Parathyroid adenoma (tissue), 2 donors: ENCODE measurements around the gene EML6.
"Not testable (repeated sequence)": the region's sequence is repeated elsewhere in the genome, so short reads cannot be mapped to it uniquely, and the experiment has no call there.

ENCODE experiments used
- H2AFZ ChIP-seq: fragments of 300-600 bp; sonication (generic); one replicate; pipeline ENCODE4 v1.7.0; 2017; ENCODE audit warnings: antibody characterized with exemption, mild to moderate bottlenecking
- H3K27ac ChIP-seq: fragments of 300-600 bp; sonication (generic); one replicate; pipeline ENCODE4 v1.7.0; 2017
- H3K27me3 ChIP-seq: fragments of 300-600 bp; sonication (generic); one replicate; pipeline ENCODE4 v1.7.0; 2017; ENCODE audit warnings: low read length; ENCODE audit not compliant: control insufficient read depth, insufficient read depth
- H3K36me3 ChIP-seq: fragments of 300-600 bp; sonication (generic); one replicate; pipeline ENCODE4 v1.7.0; 2017; ENCODE audit warnings: low read length; ENCODE audit not compliant: control insufficient read depth, insufficient read depth
- H3K4me1 ChIP-seq: fragments of 300-600 bp; sonication (generic); one replicate; pipeline ENCODE4 v1.7.0; 2017; ENCODE audit warnings: control low read depth
- H3K4me2 ChIP-seq: fragments of 300-600 bp; sonication (generic); one replicate; pipeline ENCODE4 v1.7.0; 2017; ENCODE audit warnings: low read length
- H3K4me3 ChIP-seq: fragments of 300-600 bp; sonication (generic); one replicate; pipeline ENCODE4 v1.7.0; 2017; ENCODE audit warnings: low read depth, low read length
- H3K79me2 ChIP-seq: fragments of 300-600 bp; sonication (generic); one replicate; pipeline ENCODE4 v1.7.0; 2017; ENCODE audit warnings: control low read depth
- H3K9ac ChIP-seq: fragments of 300-600 bp; sonication (generic); one replicate; pipeline ENCODE4 v1.7.0; 2017; ENCODE audit warnings: mild to moderate bottlenecking
- H3K9me3 ChIP-seq: fragments of 300-600 bp; sonication (generic); one replicate; pipeline ENCODE4 v1.7.0; 2017; ENCODE audit warnings: low read length; ENCODE audit not compliant: control insufficient read depth
- CTCF ChIP-seq: fragments of 300-600 bp; sonication (generic); IDR thresholded peaks from one replicate; pipeline ENCODE4 v1.7.0; 2017; ENCODE audit warnings: antibody characterized with exemption, mild to moderate bottlenecking
- donor health status: primary hyperparathyroidism.

EML6 gene

GRCh38 chr2:54872780-54873179 lies 149.3 kb downstream of the EML6 start:
- Histone ChIP-seq H3K9me3 (no peaks in the 10 kb centered on the region), H3K79me2 (no peaks in the 10 kb centered on the region), H3K4me2 (no peak overlapping the region), H3K4me3 (no peak overlapping the region), H2AFZ (no peak overlapping the region), H3K4me1 (no peaks in the 10 kb centered on the region), H3K27me3 (no peaks in the 10 kb centered on the region), H3K27ac (no peak overlapping the region), H3K36me3 (no peaks in the 10 kb centered on the region), H3K9ac (no peak overlapping the region)
- TF ChIP-seq CTCF: no peak

GRCh38 chr2:54873236-54873635 lies 149.8 kb downstream of the EML6 start:
- not testable (repeated sequence) for H3K36me3 ChIP-seq, H3K4me2 ChIP-seq, H3K9ac ChIP-seq, H3K79me2 ChIP-seq, H3K4me1 ChIP-seq, H3K27ac ChIP-seq, H2AFZ ChIP-seq, H3K9me3 ChIP-seq, H3K4me3 ChIP-seq, H3K27me3 ChIP-seq

- Histone ChIP-seq H2AFZ (no peak overlapping the region), H3K4me2 (no peak overlapping the region), H3K36me3 (peaks cover 2% of the 10 kb centered on the region), H3K9ac (no peak overlapping the region), H3K27me3 (no peaks in the 10 kb centered on the region), H3K4me3 (no peak overlapping the region), H3K4me1 (no peaks in the 10 kb centered on the region), H3K9me3 (no peaks in the 10 kb centered on the region), H3K27ac (no peak overlapping the region), H3K79me2 (no peaks in the 10 kb centered on the region)
- TF ChIP-seq CTCF: no peak
These were observed 153.3 kb downstream of the EML6 start for GRCh38 chr2:54876764-54877163.

GRCh38 chr2:54878182-54878581 lies 154.7 kb downstream of the EML6 start:
- Histone ChIP-seq H3K9me3 (no peaks in the 10 kb centered on the region), H3K79me2 (no peaks in the 10 kb centered on the region)

GRCh38 chr2:54879032-54879431 lies 155.6 kb downstream of the EML6 start:
- Histone ChIP-seq H3K9me3 (no peaks in the 10 kb centered on the region), H3K9ac (no peak overlapping the region), H3K4me3 (no peak overlapping the region), H2AFZ (no peak overlapping the region), H3K4me1 (no peaks in the 10 kb centered on the region), H3K36me3 (peaks cover 2% of the 10 kb centered on the region), H3K27ac (no peak overlapping the region), H3K27me3 (no peaks in the 10 kb centered on the region), H3K4me2 (no peak overlapping the region), H3K79me2 (no peaks in the 10 kb centered on the region)
- TF ChIP-seq CTCF: no peak

More at GRCh38 chr2:54878182-54878581, 154.7 kb downstream of the EML6 start:
- no peaks in the 10 kb centered on the region for H3K4me1 ChIP-seq
- no peak overlapping the region for H3K4me2 ChIP-seq
- no peak for TF ChIP-seq CTCF
- H3K27me3 ChIP-seq: no peaks in the 10 kb centered on the region
- peaks cover 2% of the 10 kb centered on the region for H3K36me3 ChIP-seq
- no peak overlapping the region for H3K27ac ChIP-seq
- no peak overlapping the region for H3K9ac ChIP-seq
- no peak overlapping the region for H3K4me3 ChIP-seq
- no peak overlapping the region for H2AFZ ChIP-seq
